Endothelial cell of umbilical vein (primary cell): ENCODE data around the gene MRAP.

Experiments used
- CTCF ChIP-seq, 2 donors: IDR thresholded peaks; 1 replicate in 1 of 2; 2 replicates in 1 of 2; pipeline ENCODE4 v1.5.1; 2011; ENCODE audit warnings: low read length in 2 of 2, mild to moderate bottlenecking in 2 of 2, moderate library complexity in 2 of 2, control low read depth in 1 of 2, inconsistent platforms in 1 of 2, low read depth in 1 of 2; ENCODE audit not compliant: insufficient read depth in 1 of 2; ENCODE audit errors: extremely low read depth in 1 of 2
- EZH2 ChIP-seq: IDR thresholded peaks from 2 replicates; pipeline ENCODE4 v1.6.1; 2012; ENCODE audit warnings: borderline replicate concordance, low read depth, mild to moderate bottlenecking, moderate library complexity, low read length, inconsistent platforms; ENCODE audit not compliant: severe bottlenecking
- JUN ChIP-seq: IDR thresholded peaks from 2 replicates; pipeline ENCODE4 v1.6.1; 2011; ENCODE audit warnings: borderline replicate concordance, low read depth; ENCODE audit not compliant: insufficient read length, insufficient read depth
- MAX ChIP-seq: IDR thresholded peaks from 2 replicates; pipeline ENCODE4 v1.6.1; 2011; ENCODE audit not compliant: insufficient read depth, insufficient read length
- POLR2A ChIP-seq: IDR thresholded peaks from 2 replicates; pipeline ENCODE4 v1.6.1; 2012; ENCODE audit warnings: low read depth, mild to moderate bottlenecking, control low read depth, low read length
- POLR2AphosphoS5 ChIP-seq: IDR thresholded peaks from 2 replicates; pipeline ENCODE4 v1.6.1; 2012; ENCODE audit warnings: low read depth, mild to moderate bottlenecking, control low read depth, low read length, moderate library complexity; ENCODE audit not compliant: insufficient read depth

GRCh38 chr21:32285476-32285875 lies 13.2 kb upstream of the MRAP start:
- no peak for TF ChIP-seq CTCF (IDR thresholded peaks at IDR 0.05; ENCODE audit: extremely low read depth in 1 of 2, insufficient read depth in 1 of 2, low read depth in 1 of 2, low read length in 2 of 2)
- no peak for TF ChIP-seq POLR2A
- TF ChIP-seq EZH2, result no peak
- no peak for TF ChIP-seq POLR2AphosphoS5
- no peak for TF ChIP-seq JUN
- no peak for TF ChIP-seq MAX
